ENCODE results near the gene TBC1D22A.

The TBC1D22A gene

GRCh38 chr22:46910624-46911023, 148.2 kb downstream of the TBC1D22A start:
- Mint-ChIP-seq H3K4me3 (no peak overlapping the region), H3K27me3 (ENCODE audit: low read depth) (no peaks in the 10 kb centered on the region), H3K36me3 (ENCODE audit: low read depth) (peaks cover 12% of the 10 kb centered on the region), H3K9me3 (no peaks in the 10 kb centered on the region), H3K4me1 (no peaks in the 10 kb centered on the region), H3K27ac (no peak overlapping the region)
- no peak for TF ChIP-seq CTCF (IDR thresholded peaks at IDR 0.05; ENCODE audit: unreplicated experiment in 3 of 3)

GRCh38 chr22:46911346-46911745, 148.9 kb downstream of the TBC1D22A start:
- Mint-ChIP-seq H3K36me3 (ENCODE audit: low read depth) (peaks cover 17% of the 10 kb centered on the region), H3K4me1 (no peaks in the 10 kb centered on the region), H3K27ac (no peak overlapping the region), H3K4me3 (no peak overlapping the region), H3K9me3 (no peaks in the 10 kb centered on the region), H3K27me3 (ENCODE audit: low read depth) (no peaks in the 10 kb centered on the region)
- no peak for TF ChIP-seq CTCF (IDR thresholded peaks at IDR 0.05; ENCODE audit: unreplicated experiment in 3 of 3)

- no peak for TF ChIP-seq CTCF (IDR thresholded peaks at IDR 0.05; ENCODE audit: unreplicated experiment in 3 of 3)
- Mint-ChIP-seq H3K27me3 (ENCODE audit: low read depth) (no peaks in the 10 kb centered on the region), H3K36me3 (ENCODE audit: low read depth) (peaks cover 25% of the 10 kb centered on the region), H3K4me3 (no peak overlapping the region), H3K9me3 (no peaks in the 10 kb centered on the region), H3K4me1 (peaks cover 5% of the 10 kb centered on the region), H3K27ac (no peak overlapping the region)
Observed at GRCh38 chr22:46913351-46913750, 150.9 kb downstream of the TBC1D22A start.

- Mint-ChIP-seq H3K27me3 (ENCODE audit: low read depth) (no peaks in the 10 kb centered on the region), H3K4me3 (no peak overlapping the region), H3K4me1 (peaks cover 5% of the 10 kb centered on the region)
Observed at GRCh38 chr22:46914481-46914880, 152.0 kb downstream of the TBC1D22A start.

GRCh38 chr22:46914916-46915894, 152.8 kb downstream of the TBC1D22A start:
- H3K9me3 Mint-ChIP-seq = no peaks in the 10 kb centered on the region
- H3K36me3 Mint-ChIP-seq (ENCODE audit: low read depth) = peaks cover 41% of the 10 kb centered on the region
- H3K4me1 Mint-ChIP-seq = peaks cover 5% of the 10 kb centered on the region
- no peaks in the 10 kb centered on the region for H3K27me3 Mint-ChIP-seq (ENCODE audit: low read depth)
- H3K4me3 Mint-ChIP-seq = no peak overlapping the region
- H3K27ac Mint-ChIP-seq = no peak overlapping the region
- TF ChIP-seq CTCF (IDR thresholded peaks at IDR 0.05; ENCODE audit: unreplicated experiment in 3 of 3) = no peak

More at GRCh38 chr22:46914481-46914880, 152.0 kb downstream of the TBC1D22A start:
- no peaks in the 10 kb centered on the region for H3K9me3 Mint-ChIP-seq
- H3K27ac Mint-ChIP-seq = no peak overlapping the region
- peaks cover 34% of the 10 kb centered on the region for H3K36me3 Mint-ChIP-seq (ENCODE audit: low read depth)
- TF ChIP-seq CTCF (IDR thresholded peaks at IDR 0.05; ENCODE audit: unreplicated experiment in 3 of 3) = no peak
